ENCODE results near the gene SNX18.

The SNX18 gene

GRCh38 chr5:54581831-54582548, 64.4 kb downstream of the SNX18 start:
- no peak for DNase-seq

DNA sequence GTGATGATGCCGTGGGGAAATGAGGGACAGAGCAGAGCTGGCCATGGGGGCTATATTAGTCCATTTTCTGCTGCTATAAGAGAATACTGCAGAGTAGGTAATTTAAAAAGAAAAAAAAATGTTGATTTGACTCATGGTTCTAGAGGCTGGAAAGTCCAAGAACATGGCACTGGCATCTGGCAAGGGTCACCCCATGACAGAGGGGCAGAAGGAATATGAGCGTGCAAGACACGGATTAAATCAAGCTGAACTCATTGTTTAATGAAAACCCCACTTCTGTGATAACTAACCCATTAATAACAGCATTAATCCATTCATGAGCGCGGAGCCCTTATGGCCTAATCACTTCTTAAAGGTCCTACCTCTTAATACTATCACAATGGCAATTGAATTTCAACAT, 68.8 kb downstream of the SNX18 start:
- no peak for DNase-seq

- DNase-seq = no peak
Measured at GRCh38 chr5:54589786-54590185, 72.2 kb downstream of the SNX18 start.

DNA sequence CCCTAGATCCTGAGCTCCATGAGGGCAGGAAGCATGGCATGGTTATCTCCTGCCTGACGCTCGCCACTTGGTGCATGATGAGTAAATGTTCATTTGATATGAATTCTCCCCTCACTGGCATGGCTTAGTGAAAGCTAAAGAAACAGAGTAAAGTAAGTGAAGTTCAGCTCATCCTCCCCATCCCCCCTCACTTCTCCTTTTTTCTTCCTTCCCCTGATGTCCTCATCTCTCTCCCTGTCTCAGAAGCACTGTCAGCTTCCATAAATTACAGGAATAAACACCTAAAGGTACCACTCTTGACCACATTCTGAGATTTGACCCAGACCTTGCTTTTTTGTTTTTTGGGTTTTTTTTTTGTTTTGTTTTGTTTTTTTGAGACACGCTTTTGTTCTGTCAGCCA, 73.3 kb downstream of the SNX18 start:
- no peak for DNase-seq

GRCh38 chr5:54593779-54594178, 76.2 kb downstream of the SNX18 start:
- DNase-seq = no peak

DNA sequence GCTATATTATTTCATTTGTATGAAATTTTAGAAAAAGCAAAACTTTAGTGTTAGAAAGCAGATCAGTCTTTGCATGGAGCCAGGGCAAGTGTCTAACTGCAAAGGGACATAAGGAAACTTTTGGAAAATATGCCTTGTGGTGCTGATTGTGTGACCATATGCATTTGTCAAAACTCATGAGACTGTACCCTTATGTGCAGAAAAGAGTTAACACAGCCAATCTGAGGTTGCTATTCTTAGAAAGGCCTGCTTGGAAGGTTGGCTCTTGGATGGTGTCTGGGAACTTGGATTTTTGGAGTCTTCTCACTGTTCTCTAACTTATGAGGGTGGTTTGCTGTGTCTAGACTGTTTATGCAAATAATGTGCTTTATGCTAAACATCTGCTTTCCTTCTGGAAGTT, 76.6 kb downstream of the SNX18 start:
- DNase-seq = no peak

DNA sequence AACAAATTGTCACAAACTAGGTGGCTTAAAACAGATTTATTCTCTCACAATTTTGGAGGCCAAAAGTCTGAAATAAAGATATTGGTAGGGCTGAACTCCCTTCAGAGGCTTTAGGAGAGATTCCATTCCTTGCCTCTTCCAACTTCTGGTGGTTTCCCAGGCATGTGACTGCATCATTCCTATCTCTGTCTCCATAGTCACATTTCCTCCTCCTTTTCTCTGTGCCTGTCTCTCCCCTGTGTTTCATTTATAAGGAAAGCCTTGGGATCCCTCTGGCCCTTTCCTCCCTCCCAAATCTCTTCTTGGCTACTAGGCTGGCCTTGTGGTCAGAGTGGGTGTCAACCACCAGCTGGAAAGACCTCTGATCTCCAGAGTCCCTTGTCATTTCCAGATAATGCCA, 78.2 kb downstream of the SNX18 start:
- DNase-seq = no peak
